Peyer's patch (tissue), 4 donors: ENCODE data around the gene PODN. TPM values are rescaled to one million over a fixed set of nuclear protein-coding genes. Genes with fewer than 3 reads are reported as not detected.

Source experiments
- DNase-seq, 3 donors: peaks; one replicate each; pipeline ENCODE4 v3.0.0-alpha.2; 2017 to 2019
- H3K27ac ChIP-seq, 4 donors: fragments of 200-600 bp; sonication (generic); one replicate each; pipeline ENCODE4 v1.5.1; 2016 to 2019
- H3K27me3 ChIP-seq, 2 donors: fragments of 200-600 bp; sonication (generic); one replicate each; pipeline ENCODE4 v1.5.1; 2019
- H3K36me3 ChIP-seq, 3 donors: fragments of 200-600 bp; sonication (generic); one replicate each; pipeline ENCODE4 v1.5.1; 2016 to 2019
- H3K4me1 ChIP-seq, 4 donors: fragments of 200-600 bp; sonication (generic); one replicate each; pipeline ENCODE4 v1.5.1; 2016 to 2019
- H3K4me3 ChIP-seq, 4 donors: fragments of 200-600 bp; sonication (generic); 1 replicate in 3 of 4; 2 replicates in 1 of 4; pipeline ENCODE4 v1.5.1; 2016 to 2019; ENCODE audit warnings: mild to moderate bottlenecking in 1 of 4
- H3K9me3 ChIP-seq, 4 donors: fragments of 200-600 bp; sonication (generic); one replicate each; pipeline ENCODE4 v1.5.1; 2016 to 2019; ENCODE audit warnings: mild to moderate bottlenecking in 1 of 4
- CTCF ChIP-seq, 6 experiments: fragments of 450-650 bp in 4 of 6; fragments of 200-600 bp in 2 of 6; sonication (generic) in 1 of 6; IDR thresholded peaks; one replicate each; pipeline ENCODE4 v1.5.1; 2017 to 2019; ENCODE audit warnings: antibody characterized with exemption in 6 of 6, mild to moderate bottlenecking in 3 of 6, moderate library complexity in 1 of 6
- POLR2A ChIP-seq, 2 donors: fragments of 450-650 bp; IDR thresholded peaks; one replicate each; pipeline ENCODE4 v1.5.1; 2017; ENCODE audit warnings: antibody characterized with exemption in 2 of 2, mild to moderate bottlenecking in 2 of 2, moderate library complexity in 2 of 2
- total RNA-seq, 4 donors: library from RNA; depleted of rRNA; stranded (reverse); fragments of >200 nt; gene quantifications; one replicate each; pipeline ENCODE4 v1.1.0, GENCODE V29; 2016

Gene PODN
- total RNA-seq, 4 donors from 2014 or later = 7.0 to 32.2 (median 17.0) TPM

GRCh38 chr1:53079251-53079650 lies 17.2 kb downstream of the PODN start:
- H3K9me3 ChIP-seq = no peaks in the 10 kb centered on the region
- no peak overlapping the region for H3K27ac ChIP-seq
- no peaks in the 10 kb centered on the region for H3K4me1 ChIP-seq
- TF ChIP-seq POLR2A (IDR thresholded peaks at IDR 0.05) (no peak), CTCF (IDR thresholded peaks at IDR 0.05) (no peak)
- no peaks in the 10 kb centered on the region for H3K27me3 ChIP-seq
- no peak for DNase-seq
- H3K36me3 ChIP-seq = no peaks in the 10 kb centered on the region
- H3K4me3 ChIP-seq = no peak overlapping the region

DNA sequence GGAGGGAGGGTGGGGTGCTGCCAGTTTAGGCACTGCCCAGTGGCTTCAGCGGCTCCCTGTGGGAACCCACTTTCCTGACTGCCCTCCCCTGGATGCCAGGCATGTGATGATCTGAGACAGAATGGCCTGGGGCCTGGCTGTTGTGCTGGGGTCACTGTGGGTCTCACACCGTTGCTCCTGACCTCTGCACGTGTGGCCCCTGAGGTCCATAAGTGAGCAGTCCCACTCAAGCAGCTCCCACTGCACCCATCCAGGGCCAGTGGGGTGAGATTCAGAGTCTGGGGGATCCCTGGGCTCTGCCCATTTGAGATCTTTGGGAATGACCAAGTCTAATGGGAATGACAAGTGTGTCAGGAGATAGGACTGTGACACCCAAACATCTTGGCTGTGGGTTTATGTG lies 18.0 kb downstream of the PODN start:
- TF ChIP-seq POLR2A (IDR thresholded peaks at IDR 0.05) (no peak), CTCF (IDR thresholded peaks at IDR 0.05) (no peak)
- no peak overlapping the region for H3K27ac ChIP-seq
- no peak for DNase-seq
- no peaks in the 10 kb centered on the region for H3K27me3 ChIP-seq
- H3K36me3 ChIP-seq = no peaks in the 10 kb centered on the region
- H3K4me1 ChIP-seq = no peaks in the 10 kb centered on the region
- no peaks in the 10 kb centered on the region for H3K9me3 ChIP-seq
- no peak overlapping the region for H3K4me3 ChIP-seq

- Histone ChIP-seq H3K4me3 (no peak overlapping the region), H3K9me3 (no peaks in the 10 kb centered on the region), H3K4me1 (no peaks in the 10 kb centered on the region), H3K27me3 (no peaks in the 10 kb centered on the region), H3K27ac (no peak overlapping the region), H3K36me3 (no peaks in the 10 kb centered on the region)
- TF ChIP-seq CTCF (IDR thresholded peaks at IDR 0.05) (no peak), POLR2A (IDR thresholded peaks at IDR 0.05) (no peak)
- peak in 1 of 3 donors; percentile 38 for DNase-seq
These were observed 18.8 kb downstream of the PODN start for GRCh38 chr1:53080769-53081168.

DNA sequence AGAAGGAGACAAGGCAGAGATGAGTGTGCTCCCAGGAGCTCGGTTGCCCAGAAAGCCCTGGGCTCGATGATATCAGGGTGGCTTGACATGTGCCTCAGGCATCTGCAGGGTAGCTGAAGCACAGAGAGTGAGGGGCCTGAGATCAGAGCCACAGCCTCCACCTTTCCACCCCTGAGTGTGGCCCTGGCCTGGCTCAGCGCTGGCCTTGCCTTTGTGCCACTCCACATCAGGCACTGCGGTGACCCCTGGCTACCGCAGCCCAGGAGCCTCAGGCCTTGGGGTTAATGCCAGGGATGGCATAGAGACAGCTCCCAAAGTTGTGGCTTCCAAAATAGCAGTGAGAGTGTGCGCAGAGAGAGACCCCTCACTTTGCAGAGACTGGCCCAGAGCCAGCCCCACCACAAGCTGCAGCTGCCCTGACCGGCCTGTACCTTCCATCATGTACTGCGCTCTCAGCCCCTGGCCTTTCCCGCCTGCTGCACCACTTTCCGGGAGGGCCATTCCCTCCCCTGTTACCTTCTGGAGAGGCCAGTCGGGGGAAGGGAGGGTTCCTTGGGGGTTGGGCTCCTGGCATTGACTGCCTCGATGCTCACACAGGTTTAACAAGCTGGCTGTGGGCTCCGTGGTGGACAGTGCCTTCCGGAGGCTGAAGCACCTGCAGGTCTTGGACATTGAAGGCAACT lies 19.5 kb downstream of the PODN start:
- Histone ChIP-seq H3K4me3 (no peak overlapping the region), H3K4me1 (no peaks in the 10 kb centered on the region), H3K27me3 (no peaks in the 10 kb centered on the region), H3K27ac (no peak overlapping the region), H3K9me3 (no peaks in the 10 kb centered on the region), H3K36me3 (no peaks in the 10 kb centered on the region)
- TF ChIP-seq POLR2A (IDR thresholded peaks at IDR 0.05) = no peak
- TF ChIP-seq CTCF (IDR thresholded peaks at IDR 0.05) = no peak
- no peak for DNase-seq

DNA sequence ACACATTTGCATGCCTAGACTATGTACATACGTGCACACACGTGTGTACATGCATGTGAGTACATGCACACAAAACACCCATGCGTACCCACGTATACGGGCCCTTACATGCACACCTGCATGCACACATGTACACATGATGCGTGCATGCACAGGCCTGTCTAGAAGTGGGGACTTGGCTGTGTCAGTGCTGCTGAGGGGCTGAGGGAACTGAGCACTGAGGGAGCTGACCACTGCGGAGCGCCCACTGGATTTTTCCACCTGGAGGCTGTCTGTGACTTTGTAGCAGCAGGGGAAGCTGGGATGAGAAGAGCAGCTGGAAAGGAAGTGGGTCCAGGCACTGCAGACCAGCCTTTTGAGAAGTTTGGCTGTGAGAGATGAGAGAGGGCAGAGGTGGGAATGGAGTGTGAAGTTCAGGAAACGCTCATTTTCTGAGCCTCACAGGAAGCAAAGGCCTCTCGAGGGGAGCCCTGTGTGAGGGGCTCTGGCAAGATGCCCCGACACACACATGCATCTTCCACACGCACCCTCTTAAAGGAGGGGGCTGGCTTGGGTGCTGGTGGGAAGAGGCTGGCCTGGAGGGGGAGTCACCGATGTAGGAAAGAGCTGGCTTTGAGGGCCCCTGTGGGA lies 20.9 kb downstream of the PODN start:
- no peaks in the 10 kb centered on the region for H3K36me3 ChIP-seq
- no peak overlapping the region for H3K27ac ChIP-seq
- no peaks in the 10 kb centered on the region for H3K27me3 ChIP-seq
- DNase-seq = no peak
- no peak overlapping the region for H3K4me3 ChIP-seq
- no peaks in the 10 kb centered on the region for H3K9me3 ChIP-seq
- no peaks in the 10 kb centered on the region for H3K4me1 ChIP-seq
- TF ChIP-seq CTCF (IDR thresholded peaks at IDR 0.05) = no peak
- TF ChIP-seq POLR2A (IDR thresholded peaks at IDR 0.05) = no peak
